Spleen (tissue), 11 donors: ENCODE results near the gene TNNI3. TPM values are rescaled to one million over a fixed set of nuclear protein-coding genes. Genes with fewer than 3 reads are reported as not detected.

Source experiments
- DNase-seq: peaks from one replicate; pipeline ENCODE4 v3.0.0-alpha.2; 2020
- H3K27ac ChIP-seq, 8 donors: fragments of 200-600 bp; sonication (generic) in 7 of 8; 1 replicate in 4 of 8; 2 replicates in 4 of 8; pipeline versions ENCODE4 v1.5.0 to v1.8.0; 2016 to 2021; ENCODE audit warnings: inconsistent platforms in 4 of 8, mild to moderate bottlenecking in 4 of 8, moderate library complexity in 1 of 8
- H3K27me3 ChIP-seq, 7 donors: fragments of 200-600 bp; sonication (generic) in 6 of 7; replicated peaks in 1 of 7; 1 replicate in 4 of 7; 2 replicates in 3 of 7; pipeline versions ENCODE4 v1.5.0 to v1.8.0; 2016 to 2021; ENCODE audit warnings: inconsistent platforms in 3 of 7, mild to moderate bottlenecking in 1 of 7
- H3K36me3 ChIP-seq, 6 donors: fragments of 200-600 bp; sonication (generic) in 5 of 6; 1 replicate in 4 of 6; 2 replicates in 2 of 6; pipeline versions ENCODE4 v1.5.0 to v1.8.0; 2016 to 2021; ENCODE audit warnings: inconsistent platforms in 2 of 6
- H3K4me1 ChIP-seq, 6 donors: fragments of 200-600 bp; sonication (generic) in 5 of 6; 1 replicate in 3 of 6; 2 replicates in 3 of 6; pipeline versions ENCODE4 v1.5.0 to v1.8.0; 2016 to 2021; ENCODE audit warnings: inconsistent platforms in 3 of 6
- H3K4me3 ChIP-seq, 8 donors: fragments of 200-600 bp; sonication (generic) in 7 of 8; 1 replicate in 4 of 8; 2 replicates in 4 of 8; pipeline versions ENCODE4 v1.5.0 to v1.8.0; 2016 to 2021; ENCODE audit warnings: inconsistent platforms in 4 of 8, mild to moderate bottlenecking in 4 of 8, moderate library complexity in 2 of 8
- H3K9me3 ChIP-seq, 8 donors: fragments of 200-600 bp; sonication (generic) in 7 of 8; 1 replicate in 4 of 8; 2 replicates in 4 of 8; pipeline versions ENCODE4 v1.5.0 to v1.8.0; 2016 to 2021; ENCODE audit warnings: inconsistent platforms in 4 of 8
- POLR2A ChIP-seq, 3 donors: fragments of 450-650 bp; IDR thresholded peaks; one replicate each; pipeline ENCODE4 v1.5.1; 2017; ENCODE audit warnings: antibody characterized with exemption in 3 of 3, mild to moderate bottlenecking in 1 of 3
- POLR2AphosphoS5 ChIP-seq, 3 donors: sonication (generic); formaldehyde crosslinking; IDR thresholded peaks; one replicate each; pipeline ENCODE4 v1.5.1; 2017; ENCODE audit warnings: antibody characterized with exemption in 3 of 3
- WGBS, 5 donors: extraction: QIAGEN DNeasy Blood & Tissue Kit in 3 of 5; methylation state at CpG; one replicate each; pipeline versions ENCODE4 v1.1.5 to v1.1.7; 2013 to 2018; 5-methylcytosine and 5-hydroxymethylcytosine counted together
- intact Hi-C: fragments of 100-400 bp; cut with DNase I; formaldehyde crosslinking; loops from one replicate; pipeline ENCODE4 v1.15.0; 2023; ENCODE audit warnings: low total_unique reads
- polyA plus RNA-seq, 3 donors: library from polyadenylated mRNA; stranded (reverse); fragments of 200-250 nt; gene quantifications; one replicate each; pipeline ENCODE4 v1.2.1, GENCODE V29; 2013
- total RNA-seq, 7 donors: library from RNA; depleted of rRNA in 3 of 7; stranded (reverse); fragments of >200 nt in 3 of 7; fragmentation: NEBNext Ultra II Directional in 4 of 7; extraction: Animal tissue kit (Norgen Biotek cat#: 25700) in 4 of 7; gene quantifications; one replicate each; pipeline versions ENCODE4 v1.1.0 to v1.2.1, GENCODE V29; 2016 to 2021
- TF ChIP-seq, protein P1 (sequence below), 11 experiments: fragments of 200-600 bp in 7 of 11; fragments of 450-650 bp in 4 of 11; sonication (generic) in 4 of 11; IDR thresholded peaks in 8 of 11; conservative IDR thresholded peaks in 3 of 11; 1 replicate in 7 of 11; 2 replicates in 4 of 11; pipeline versions ENCODE4 v1.4.0 to v1.8.0; 2016 to 2021; ENCODE audit warnings: antibody characterized with exemption in 11 of 11, inconsistent platforms in 4 of 11, mild to moderate bottlenecking in 1 of 11
- donor health status: healthy with polysubstance abuse.
- donor health status: DM: no; HTN: no; CAD: no; lungs with moderate emphysema.
- donor health status: DM: no; HTN: no; CAD: no.
- donor health status: Bipolar disorder and iron deficiency.
- donor health status: healthy.
- donor health status: DM: no; HTN: no; CAD: no.
- donor health status: DM: yes; HTN: yes; CAD: no.

TNNI3 gene
- total and polyA plus RNA-seq, 10 donors: 0.15 to 0.74 (median 0.70) TPM; not detected in 7

DNA sequence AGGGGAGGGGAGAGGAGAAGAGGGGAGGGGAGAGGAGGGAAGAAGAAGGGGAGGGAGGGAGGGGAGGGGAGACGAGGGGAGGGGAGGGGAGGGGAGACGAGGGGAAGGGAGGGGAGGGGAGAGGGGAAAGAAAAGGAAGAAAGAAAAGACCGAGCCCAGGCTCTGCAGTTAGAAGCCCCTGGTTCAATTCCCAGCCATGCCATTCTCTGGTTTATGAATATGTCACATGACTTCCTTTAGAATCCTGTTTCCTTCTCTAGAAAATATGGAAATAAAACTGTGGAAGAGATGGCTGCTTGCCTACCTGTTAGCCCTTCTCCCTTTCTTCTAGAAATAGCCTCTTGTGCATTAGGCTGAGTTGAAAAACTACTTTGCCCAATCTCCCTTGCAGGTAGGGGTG, 22.8 kb downstream of the TNNI3 start:
- Histone ChIP-seq H3K27ac (no peak overlapping the region), H3K4me1 (peaks cover 0 to 22% (median 7%) of the 10 kb centered on the region in 6 donors), H3K4me3 (no peak overlapping the region), H3K27me3 (peaks cover 0 to 93% (median 11%) of the 10 kb centered on the region in 7 donors), H3K9me3 (no peaks in the 10 kb centered on the region), H3K36me3 (no peaks in the 10 kb centered on the region)
- WGBS, 5 donors: 0 to 12% (median 7%) methylated on average over 1 to 3 of the region's 3 CpGs
- intact Hi-C loops: no loop called here
- no peak for DNase-seq
- TF ChIP-seq, protein P1, sequence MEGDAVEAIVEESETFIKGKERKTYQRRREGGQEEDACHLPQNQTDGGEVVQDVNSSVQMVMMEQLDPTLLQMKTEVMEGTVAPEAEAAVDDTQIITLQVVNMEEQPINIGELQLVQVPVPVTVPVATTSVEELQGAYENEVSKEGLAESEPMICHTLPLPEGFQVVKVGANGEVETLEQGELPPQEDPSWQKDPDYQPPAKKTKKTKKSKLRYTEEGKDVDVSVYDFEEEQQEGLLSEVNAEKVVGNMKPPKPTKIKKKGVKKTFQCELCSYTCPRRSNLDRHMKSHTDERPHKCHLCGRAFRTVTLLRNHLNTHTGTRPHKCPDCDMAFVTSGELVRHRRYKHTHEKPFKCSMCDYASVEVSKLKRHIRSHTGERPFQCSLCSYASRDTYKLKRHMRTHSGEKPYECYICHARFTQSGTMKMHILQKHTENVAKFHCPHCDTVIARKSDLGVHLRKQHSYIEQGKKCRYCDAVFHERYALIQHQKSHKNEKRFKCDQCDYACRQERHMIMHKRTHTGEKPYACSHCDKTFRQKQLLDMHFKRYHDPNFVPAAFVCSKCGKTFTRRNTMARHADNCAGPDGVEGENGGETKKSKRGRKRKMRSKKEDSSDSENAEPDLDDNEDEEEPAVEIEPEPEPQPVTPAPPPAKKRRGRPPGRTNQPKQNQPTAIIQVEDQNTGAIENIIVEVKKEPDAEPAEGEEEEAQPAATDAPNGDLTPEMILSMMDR (IDR thresholded peaks at IDR 0.05 in 8 of 11, conservative IDR thresholded peaks at IDR 0.05 in 3 of 11): no peak
- no peak for TF ChIP-seq POLR2AphosphoS5 (IDR thresholded peaks at IDR 0.05)
- no peak for TF ChIP-seq POLR2A (IDR thresholded peaks at IDR 0.05)

DNA sequence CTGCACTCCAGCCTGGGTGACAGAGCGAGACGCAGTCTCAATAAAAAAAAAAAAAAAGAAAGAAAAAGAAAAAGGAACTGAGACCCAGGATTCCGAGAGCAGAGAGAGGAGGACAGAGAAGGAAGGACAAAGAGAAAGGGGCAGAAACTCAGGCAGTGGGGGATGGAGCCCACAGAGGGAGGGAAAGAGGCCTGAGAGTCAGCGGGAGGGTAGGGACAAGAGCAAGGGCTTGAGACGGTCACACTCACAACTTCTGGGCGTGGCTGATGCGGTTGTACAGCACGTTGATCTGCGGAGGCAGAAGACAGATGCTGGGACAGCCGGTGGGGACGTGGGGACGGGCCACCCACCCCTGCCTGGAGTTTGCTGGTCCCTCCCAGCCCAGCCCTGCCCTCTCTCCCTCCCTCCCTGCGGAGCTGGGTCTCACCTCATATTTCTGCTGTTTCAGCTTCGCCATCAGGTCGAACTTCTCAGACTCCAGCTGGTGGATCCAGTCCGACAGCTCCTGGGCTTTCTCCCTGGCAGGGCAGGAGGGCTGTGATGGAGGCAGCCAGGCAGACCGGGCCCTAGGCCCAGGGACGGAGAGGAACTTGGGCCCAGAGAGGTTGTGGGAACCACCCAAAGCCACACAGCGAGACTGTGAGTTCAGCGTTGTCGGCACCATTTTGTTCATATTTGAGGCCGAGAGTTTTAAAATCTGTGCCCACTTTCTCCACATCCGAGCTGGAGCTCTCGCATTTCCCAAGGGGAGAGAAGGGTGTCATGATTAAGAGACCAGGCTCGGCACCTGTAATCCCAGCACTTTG, 23.7 kb downstream of the TNNI3 start:
- Histone ChIP-seq H3K9me3 (no peaks in the 10 kb centered on the region), H3K36me3 (no peaks in the 10 kb centered on the region), H3K4me3 (no peak overlapping the region), H3K27me3 (peaks cover 0 to 93% (median 11%) of the 10 kb centered on the region in 7 donors), H3K27ac (peak overlapping the region in 3 of 8 donors; percentile 53 to 56 (median 54)), H3K4me1 (peaks cover 0 to 22% (median 7%) of the 10 kb centered on the region in 6 donors)
- no peak for TF ChIP-seq POLR2AphosphoS5 (IDR thresholded peaks at IDR 0.05)
- no peak for DNase-seq
- 66 to 79% (median 70%) methylated on average over 24 to 25 of the region's 25 CpGs for WGBS, 5 donors
- intact Hi-C loops: no loop called here

DNA sequence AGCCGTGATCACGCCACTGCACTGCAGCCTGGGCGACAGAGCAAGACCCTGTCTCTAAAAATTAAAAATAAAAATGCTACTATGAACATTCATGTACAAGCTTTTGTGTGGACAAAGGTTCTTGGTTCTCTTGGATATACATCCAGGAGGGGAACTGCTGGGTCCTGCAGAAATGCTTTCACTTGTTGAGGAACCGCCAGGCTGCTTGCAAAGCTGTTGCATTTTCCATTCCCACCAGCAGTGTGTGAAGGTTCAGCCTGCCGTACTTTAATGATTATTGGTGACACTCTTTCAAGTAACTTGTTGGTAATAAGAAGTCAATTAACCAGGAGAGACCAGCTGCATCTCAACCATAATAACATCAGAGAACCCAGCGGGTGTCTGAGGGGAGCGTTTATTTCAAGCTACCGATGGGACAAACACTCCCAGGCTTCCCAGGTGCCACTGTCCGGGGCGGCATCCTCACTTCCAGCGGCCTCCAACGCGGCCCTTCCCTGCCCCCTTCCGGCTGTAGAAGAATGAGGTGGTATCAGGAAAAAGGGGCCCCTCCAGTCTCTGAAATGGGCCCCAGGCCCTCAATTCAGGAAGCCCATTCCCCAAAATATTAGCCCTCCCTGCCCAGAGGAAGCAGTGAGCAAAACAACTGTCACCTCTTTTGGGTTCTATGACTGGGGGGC, 24.9 kb downstream of the TNNI3 start:
- Histone ChIP-seq H3K27me3 (peaks cover 0 to 80% (median 11%) of the 10 kb centered on the region in 7 donors), H3K9me3 (no peaks in the 10 kb centered on the region), H3K4me1 (peaks cover 0 to 17% (median 7%) of the 10 kb centered on the region in 6 donors), H3K27ac (peak overlapping the region in 5 of 8 donors; percentile 15 to 56 (median 53)), H3K36me3 (no peaks in the 10 kb centered on the region), H3K4me3 (no peak overlapping the region)
- no peak for DNase-seq
- WGBS, 5 donors: 20 to 40% (median 33%) methylated on average over 13 to 14 of the region's 14 CpGs
- intact Hi-C loops: no loop called here
- TF ChIP-seq POLR2AphosphoS5 (IDR thresholded peaks at IDR 0.05): no peak
- TF ChIP-seq, protein P1 (IDR thresholded peaks at IDR 0.05 in 8 of 11, conservative IDR thresholded peaks at IDR 0.05 in 3 of 11): peak in 6 of 11 experiments; percentile 11 to 49 (median 32)

DNA sequence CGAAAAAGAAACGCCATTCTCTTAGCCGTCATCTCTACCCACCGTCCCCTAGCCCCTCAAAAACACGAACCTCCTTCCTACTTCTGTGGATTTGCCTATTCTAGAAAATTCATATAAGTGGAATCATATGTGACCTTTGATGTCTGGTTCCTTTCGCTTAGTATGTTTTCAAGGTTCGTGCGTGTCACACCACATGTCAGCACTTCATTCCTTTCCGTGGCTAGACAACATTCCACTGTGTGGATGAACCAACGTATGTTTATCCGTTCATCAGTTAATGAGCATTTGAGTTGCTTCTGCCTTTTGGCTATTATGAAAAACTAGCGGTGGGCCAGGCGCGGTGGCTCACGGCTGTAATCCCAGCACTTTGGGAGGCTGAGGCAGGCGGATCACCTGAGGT, 26.1 kb downstream of the TNNI3 start:
- intact Hi-C loops: no loop called here

More for the DNA sequence above, 26.1 kb downstream of the TNNI3 start:
- 85 to 92% (median 90%) methylated on average over 15 to 16 of the region's 16 CpGs for WGBS, 5 donors
- Histone ChIP-seq H3K27me3 (peaks cover 0 to 70% (median 11%) of the 10 kb centered on the region in 7 donors), H3K9me3 (no peaks in the 10 kb centered on the region), H3K27ac (no peak overlapping the region), H3K36me3 (no peaks in the 10 kb centered on the region), H3K4me1 (peaks cover 0 to 17% (median 7%) of the 10 kb centered on the region in 6 donors), H3K4me3 (no peak overlapping the region)
- no peak for DNase-seq
- TF ChIP-seq, protein P1 (IDR thresholded peaks at IDR 0.05 in 8 of 11, conservative IDR thresholded peaks at IDR 0.05 in 3 of 11): no peak
- TF ChIP-seq POLR2AphosphoS5 (IDR thresholded peaks at IDR 0.05) (no peak), POLR2A (IDR thresholded peaks at IDR 0.05) (no peak)
